ENCODE results near the gene RRM2. TPM values are rescaled to one million over a fixed set of nuclear protein-coding genes. Genes with fewer than 3 reads are reported as not detected.
"Not testable (repeated sequence)": the region's sequence is repeated elsewhere in the genome, so short reads cannot be mapped to it uniquely, and the experiment has no call there.

Gene RRM2
- total RNA-seq, 2 experiments from 2014 or later: 444 to 468 TPM

DNA sequence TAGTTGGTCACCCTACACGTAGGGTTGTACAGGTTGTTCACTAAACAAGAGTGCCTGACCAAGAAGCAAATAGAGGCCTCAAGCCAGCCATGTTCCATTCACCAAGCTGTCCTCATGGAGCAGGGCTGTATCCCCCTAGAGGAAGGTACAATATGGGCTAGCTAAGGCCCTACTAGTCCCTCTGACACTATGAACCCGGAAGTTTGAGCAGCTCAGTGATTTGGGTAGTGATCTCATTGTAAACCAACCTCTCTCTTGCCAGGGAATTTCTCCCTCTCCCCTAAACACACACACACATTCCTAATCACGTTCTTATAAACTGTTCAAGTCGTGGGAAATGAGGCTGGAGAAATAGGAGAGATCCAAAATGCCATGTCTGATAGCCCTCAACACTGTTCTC lies 35.6 kb upstream of the RRM2 start:
- POLR2A ChIA-PET: no interaction called here
- CTCF ChIA-PET: interaction anchor here (1.7 to 4.6 kb wide), 3 partner anchors 10 to 18 kb away, joined by 3 to 15 read pairs (median 7); no protein-coding TSS in a partner anchor

GRCh38 chr2:10087360-10087759 lies 35.2 kb upstream of the RRM2 start:
- POLR2A ChIA-PET: no interaction called here

GRCh38 chr2:10089565-10090190 lies 32.9 kb upstream of the RRM2 start:
- CTCF ChIA-PET: interaction anchor here (1.0 to 4.6 kb wide), 2 partner anchors 8 to 17 kb away, joined by 3 to 15 read pairs; no protein-coding TSS in a partner anchor
- POLR2A ChIA-PET: no interaction called here

More at GRCh38 chr2:10087360-10087759, 35.2 kb upstream of the RRM2 start:
- CTCF ChIA-PET: interaction anchor here (1.7 to 4.6 kb wide), 3 partner anchors 10 to 19 kb away, joined by 3 to 15 read pairs (median 7); no protein-coding TSS in a partner anchor

DNA sequence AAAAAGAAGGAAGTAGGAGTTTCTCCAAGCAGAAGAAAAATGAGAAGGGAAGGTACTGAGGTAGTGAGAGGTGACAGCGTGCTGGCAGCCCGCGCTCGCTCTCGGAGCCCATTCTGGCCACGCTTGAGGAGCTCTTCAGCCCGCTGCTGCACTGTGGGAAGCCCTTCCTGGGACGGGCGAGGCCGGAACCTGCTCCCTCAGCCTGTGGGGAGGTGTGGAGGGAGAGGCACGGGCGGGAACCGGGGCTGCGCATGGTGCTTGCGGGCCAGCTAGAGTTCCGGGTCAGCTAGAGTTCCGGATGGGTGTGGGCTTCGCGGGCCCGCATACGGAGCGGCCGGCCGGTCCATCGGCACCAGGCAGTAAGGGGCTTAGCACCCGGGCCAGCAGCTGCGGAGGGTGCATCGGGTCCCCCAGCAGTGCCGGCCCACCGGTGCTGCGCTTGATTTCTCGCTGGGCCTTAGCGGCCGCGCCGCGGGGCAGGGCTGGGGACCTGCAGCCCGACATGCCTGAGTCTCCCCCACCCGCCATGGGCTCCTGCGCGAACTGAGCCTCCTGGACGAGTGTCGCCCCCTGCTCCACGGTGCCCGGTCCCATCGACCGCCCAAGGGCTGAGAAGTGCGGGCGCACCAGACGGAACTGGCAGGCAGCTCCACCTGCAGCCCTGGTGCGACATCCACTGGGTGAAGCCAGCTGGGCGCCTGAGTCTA lies 31.2 kb upstream of the RRM2 start:
- POLR2A ChIA-PET: no interaction called here

GRCh38 chr2:10091889-10092244 lies 30.7 kb upstream of the RRM2 start:
- POLR2A ChIA-PET: not testable (repeated sequence)
- CTCF ChIA-PET: interaction anchor here (1.5 to 1.6 kb wide), 3 partner anchors 19 to 63 kb away, joined by 3 to 7 read pairs (median 3); no protein-coding TSS in a partner anchor

More for the DNA sequence above, 31.2 kb upstream of the RRM2 start:
- CTCF ChIA-PET: interaction anchor here (0.6 to 1.6 kb wide), 4 partner anchors 19 to 673 kb away, joined by 3 to 7 read pairs (median 3); no protein-coding TSS in a partner anchor

DNA sequence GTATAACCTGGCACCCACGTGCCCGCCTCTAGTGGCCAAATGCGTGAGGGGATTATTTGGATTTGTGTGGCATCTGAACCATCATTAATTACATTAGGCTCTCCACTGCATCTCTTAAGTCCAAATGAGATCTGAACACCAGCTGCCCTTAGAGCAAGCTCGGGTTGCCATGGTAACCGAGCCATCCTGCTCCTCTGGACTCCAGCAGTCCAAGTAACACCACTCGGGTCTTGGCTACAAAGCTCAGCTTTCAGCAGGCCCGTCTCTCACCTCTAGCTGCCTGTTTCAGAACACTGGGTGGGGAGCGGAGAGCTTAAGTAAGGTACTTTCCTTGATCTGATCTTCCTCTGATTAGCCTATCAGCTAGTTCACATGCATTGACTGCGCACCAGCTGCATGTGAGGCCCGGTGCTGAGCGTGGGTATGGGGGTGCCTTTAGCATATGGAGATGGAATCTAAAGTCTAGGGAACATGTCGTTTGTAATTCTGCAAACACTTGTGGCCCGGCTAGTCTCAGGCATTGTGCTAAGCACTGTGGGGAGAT lies 28.2 kb upstream of the RRM2 start:
- POLR2A ChIA-PET: no interaction called here
- CTCF ChIA-PET: interaction anchor here (1.2 to 4.4 kb wide), 3 partner anchors 22 to 341 kb away, joined by 3 to 53 read pairs (median 5); no protein-coding TSS in a partner anchor

GRCh38 chr2:10095175-10095574 lies 27.4 kb upstream of the RRM2 start:
- CTCF ChIA-PET: interaction anchor here (1.2 to 4.4 kb wide), 3 partner anchors 23 to 340 kb away, joined by 3 to 53 read pairs (median 5); no protein-coding TSS in a partner anchor
- POLR2A ChIA-PET: no interaction called here

- ChIA-PET POLR2A (no interaction called here), CTCF (interaction anchor here (0.6 to 4.4 kb wide), 8 partner anchors 10 to 336 kb away, joined by 3 to 53 read pairs (median 4); no protein-coding TSS in a partner anchor)
Observed at GRCh38 chr2:10096641-10097040, 25.9 kb upstream of the RRM2 start.

- CTCF ChIA-PET: interaction anchor here (0.6 to 4.4 kb wide), 8 partner anchors 10 to 335 kb away, joined by 3 to 53 read pairs (median 4); no protein-coding TSS in a partner anchor
- POLR2A ChIA-PET: no interaction called here
Observed at GRCh38 chr2:10097352-10098148, 25.0 kb upstream of the RRM2 start.

GRCh38 chr2:10101491-10101890 lies 21.0 kb upstream of the RRM2 start:
- ChIA-PET CTCF (interaction anchor here (0.6 to 1.1 kb wide), 2 partner anchors 9 to 30 kb away, joined by 3 to 6 read pairs; no protein-coding TSS in a partner anchor), POLR2A (no interaction called here)

DNA sequence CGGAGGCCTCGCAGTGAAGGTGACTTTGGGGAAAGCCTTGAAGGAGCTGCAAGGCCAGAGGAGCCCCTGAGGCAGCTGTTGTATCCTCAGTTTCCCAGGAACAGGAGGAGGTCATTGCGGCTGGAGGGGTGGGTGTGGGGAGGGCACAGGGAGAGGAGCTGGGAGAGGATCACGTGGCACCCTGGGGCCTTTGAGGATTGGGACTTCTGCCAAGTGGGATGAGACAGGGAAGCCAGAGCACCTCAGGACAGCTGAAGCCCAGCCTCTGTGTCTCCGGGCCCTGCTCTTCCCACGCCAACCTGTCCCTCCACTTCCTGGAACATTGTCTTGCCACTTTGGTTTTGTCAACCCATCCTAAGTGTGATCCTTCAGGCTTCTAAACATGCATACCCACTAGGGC lies 19.4 kb upstream of the RRM2 start:
- CTCF ChIA-PET: no interaction called here
- POLR2A ChIA-PET: no interaction called here

DNA sequence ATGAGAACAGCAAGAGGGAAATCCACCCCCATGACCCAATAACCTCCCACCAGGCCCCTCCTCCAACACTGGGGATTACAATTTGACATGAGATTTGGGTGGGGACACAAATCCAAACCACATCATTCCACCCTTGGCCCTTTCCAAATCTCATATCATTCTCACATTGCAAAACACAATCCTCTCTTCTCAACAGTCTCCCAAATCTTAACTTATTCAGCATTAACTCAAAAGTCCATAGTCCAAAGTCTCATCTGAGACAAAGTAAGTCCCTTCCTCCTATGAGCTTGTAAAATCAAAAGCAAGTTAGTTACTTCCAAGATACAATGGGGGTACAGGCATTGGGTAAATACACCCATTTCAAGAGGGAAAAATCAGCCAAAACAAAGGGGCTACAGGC lies 17.6 kb upstream of the RRM2 start:
- CTCF ChIA-PET: interaction anchor here (1.5 kb wide), 1 partner anchor 15 kb away, joined by 3 read pairs; no protein-coding TSS in a partner anchor

DNA sequence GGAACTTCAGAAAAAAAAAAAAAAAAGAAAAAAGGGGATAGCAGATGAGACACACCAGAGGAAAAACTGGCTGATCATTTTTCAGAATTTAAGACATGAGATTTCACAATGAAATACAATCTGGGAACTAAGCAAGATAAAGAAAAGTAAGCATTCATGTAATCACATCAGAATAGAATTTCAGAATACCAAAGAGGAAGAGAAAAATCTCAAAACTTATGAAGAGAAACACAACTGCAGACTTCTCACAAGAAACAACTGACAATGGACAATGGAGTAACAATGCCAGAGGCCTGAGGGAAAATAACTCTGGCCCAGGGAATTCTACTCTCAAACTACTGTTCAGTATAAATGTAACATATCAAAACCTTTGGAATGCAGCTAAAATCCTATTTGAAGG lies 13.2 kb upstream of the RRM2 start:
- ChIA-PET CTCF (no interaction called here), POLR2A (no interaction called here)

More for the DNA sequence above, 17.6 kb upstream of the RRM2 start:
- POLR2A ChIA-PET: not testable (repeated sequence)

DNA sequence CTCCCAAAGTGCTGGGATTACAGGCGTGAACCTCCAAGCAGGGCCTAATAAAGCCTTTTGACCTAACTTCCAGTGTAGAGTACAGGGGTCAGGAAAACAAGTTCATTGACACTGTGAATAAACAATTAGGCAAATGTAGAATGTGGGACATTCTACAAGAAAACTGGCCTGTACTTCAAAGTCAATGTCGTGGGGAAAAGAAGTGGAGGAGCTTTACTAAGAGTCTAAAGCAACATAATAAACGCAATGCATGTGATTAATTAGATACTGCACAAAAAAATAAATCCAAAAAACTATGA lies 3.6 kb upstream of the RRM2 start:
- POLR2A ChIA-PET: no interaction called here

DNA sequence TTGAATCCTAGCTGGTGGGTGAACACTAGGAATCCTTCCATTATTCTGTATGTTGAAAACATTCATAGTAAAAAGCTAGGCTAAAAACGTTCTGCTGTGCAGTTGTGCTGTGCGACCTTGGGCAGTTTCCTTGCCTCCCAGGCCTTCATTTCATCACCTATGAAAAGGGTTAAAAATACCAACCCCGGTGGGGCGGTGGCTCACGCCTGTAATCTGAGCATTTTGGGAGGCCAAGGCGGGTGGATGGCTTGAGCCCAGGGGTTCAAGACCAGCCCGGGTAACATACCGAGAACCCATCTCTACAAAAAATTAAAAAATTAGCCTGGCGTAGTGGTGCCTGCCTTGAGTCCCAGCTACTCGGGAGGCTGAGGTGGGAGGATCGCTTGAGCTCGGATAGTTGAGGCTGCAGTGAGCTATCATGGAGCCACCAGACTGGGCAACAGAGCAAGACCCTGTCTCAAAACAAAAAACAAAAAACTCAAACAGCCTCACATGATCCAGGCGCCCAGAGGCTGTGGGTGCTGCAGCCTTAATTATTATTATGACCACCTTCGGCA lies 2.9 kb upstream of the RRM2 start:
- ChIA-PET CTCF (interaction anchor here (1.0 to 1.2 kb wide), 2 partner anchors 15 to 315 kb away, joined by 3 to 5 read pairs; no protein-coding TSS in a partner anchor), POLR2A (no interaction called here)

More for the DNA sequence above, 3.6 kb upstream of the RRM2 start:
- CTCF ChIA-PET: no interaction called here

GRCh38 chr2:10120158-10120876 lies 2.2 kb upstream of the RRM2 start:
- ChIA-PET CTCF (interaction anchor here (0.7 to 1.2 kb wide), 3 partner anchors 16 to 315 kb away, joined by 3 to 5 read pairs (median 3); no protein-coding TSS in a partner anchor), POLR2A (interaction anchor here (1.3 kb wide), 1 partner anchor 328 kb away, joined by 5 read pairs; the partner anchor contains the start of gene ODC1)

GRCh38 chr2:10120877-10121574 lies 1.5 kb upstream of the RRM2 start:
- CTCF ChIA-PET: interaction anchor here (0.7 kb wide), 1 partner anchor 314 kb away, joined by 3 read pairs; no protein-coding TSS in a partner anchor
- POLR2A ChIA-PET: interaction anchor here (0.7 to 1.3 kb wide), 4 partner anchors 9 to 327 kb away, joined by 3 to 5 read pairs (median 4); partner anchors contain the start of gene ODC1

Data from activated CD8-positive, alpha-beta memory T cell treated with anti-CD3 and anti-CD28 coated beads for 36 hours (primary cell).